HG03196 (cell line): ENCODE measurements around the gene LEMD1.
"Not testable (repeated sequence)": the region's sequence is repeated elsewhere in the genome, so short reads cannot be mapped to it uniquely, and the experiment has no call there.

ENCODE experiments used
- ATAC-seq: cut with Tn5 transposase; IDR thresholded peaks from one replicate; pipeline ENCODE4 v1.9.1; 2021; ENCODE audit not compliant: unreplicated experiment

LEMD1 gene

GRCh38 chr1:205382561-205382960 lies 39.3 kb downstream of the LEMD1 start:
- ATAC-seq, result no peak

GRCh38 chr1:205381305-205381704 lies 40.6 kb downstream of the LEMD1 start:
- no peak for ATAC-seq

- ATAC-seq, result no peak
Measured at GRCh38 chr1:205380882-205381281, 41.0 kb downstream of the LEMD1 start.

GRCh38 chr1:205379056-205379455 lies 42.8 kb downstream of the LEMD1 start:
- no peak for ATAC-seq

- no peak for ATAC-seq
Measured at GRCh38 chr1:205377355-205377754, 44.5 kb downstream of the LEMD1 start.

- ATAC-seq, result no peak
Measured at GRCh38 chr1:205376739-205377138, 45.1 kb downstream of the LEMD1 start.

- no peak for ATAC-seq
Measured at GRCh38 chr1:205375835-205376545, 45.9 kb downstream of the LEMD1 start.

- no peak for ATAC-seq
Measured at GRCh38 chr1:205374210-205375078, 47.4 kb downstream of the LEMD1 start.

- no peak for ATAC-seq
Measured at GRCh38 chr1:205373798-205374175, 48.1 kb downstream of the LEMD1 start.

GRCh38 chr1:205373022-205373797 lies 48.6 kb downstream of the LEMD1 start:
- ATAC-seq, result no peak

- no peak for ATAC-seq
Measured at GRCh38 chr1:205371871-205372660, 49.8 kb downstream of the LEMD1 start.

GRCh38 chr1:205370780-205371179 lies 51.1 kb downstream of the LEMD1 start:
- no peak for ATAC-seq

GRCh38 chr1:205369701-205370123 lies 52.1 kb downstream of the LEMD1 start:
- no peak for ATAC-seq

GRCh38 chr1:205368478-205368877 lies 53.4 kb downstream of the LEMD1 start:
- no peak for ATAC-seq

- ATAC-seq, result no peak
Measured at GRCh38 chr1:205365945-205366463, 55.9 kb downstream of the LEMD1 start.

GRCh38 chr1:205365086-205365485 lies 56.8 kb downstream of the LEMD1 start:
- not testable (repeated sequence) for ATAC-seq

- ATAC-seq, result no peak
Measured at GRCh38 chr1:205360891-205361290, 61.0 kb downstream of the LEMD1 start.

GRCh38 chr1:205359771-205360565 lies 61.9 kb downstream of the LEMD1 start:
- no peak for ATAC-seq

- no peak for ATAC-seq
Measured at GRCh38 chr1:205358579-205358978, 63.3 kb downstream of the LEMD1 start.

GRCh38 chr1:205357567-205357966 lies 64.3 kb downstream of the LEMD1 start:
- ATAC-seq, result no peak
